Suprapubic skin (tissue), 4 donors: ENCODE results near the gene SLC31A2.
"Not testable (repeated sequence)": the region's sequence is repeated elsewhere in the genome, so short reads cannot be mapped to it uniquely, and the experiment has no call there.

Source experiments
- EP300 ChIP-seq: sonication (generic); formaldehyde crosslinking; IDR thresholded peaks from one replicate; pipeline ENCODE4 v1.6.1; 2017; ENCODE audit warnings: antibody characterized with exemption
- POLR2A ChIP-seq, 2 donors: fragments of 450-650 bp; IDR thresholded peaks; one replicate each; pipeline ENCODE4 v1.6.1; 2017; ENCODE audit warnings: antibody characterized with exemption in 2 of 2, mild to moderate bottlenecking in 2 of 2, moderate library complexity in 2 of 2
- POLR2AphosphoS5 ChIP-seq, 3 donors: sonication (generic); formaldehyde crosslinking; IDR thresholded peaks; one replicate each; pipeline ENCODE4 v1.6.1; 2017; ENCODE audit warnings: antibody characterized with exemption in 3 of 3
- TF ChIP-seq, protein P1 (sequence below), 2 donors: fragments of 200-600 bp in 1 of 2; fragments of 450-650 bp in 1 of 2; sonication (generic) in 1 of 2; IDR thresholded peaks; one replicate each; pipeline ENCODE4 v1.5.1; 2016 to 2019; ENCODE audit warnings: antibody characterized with exemption in 2 of 2, mild to moderate bottlenecking in 1 of 2, moderate library complexity in 1 of 2

DNA sequence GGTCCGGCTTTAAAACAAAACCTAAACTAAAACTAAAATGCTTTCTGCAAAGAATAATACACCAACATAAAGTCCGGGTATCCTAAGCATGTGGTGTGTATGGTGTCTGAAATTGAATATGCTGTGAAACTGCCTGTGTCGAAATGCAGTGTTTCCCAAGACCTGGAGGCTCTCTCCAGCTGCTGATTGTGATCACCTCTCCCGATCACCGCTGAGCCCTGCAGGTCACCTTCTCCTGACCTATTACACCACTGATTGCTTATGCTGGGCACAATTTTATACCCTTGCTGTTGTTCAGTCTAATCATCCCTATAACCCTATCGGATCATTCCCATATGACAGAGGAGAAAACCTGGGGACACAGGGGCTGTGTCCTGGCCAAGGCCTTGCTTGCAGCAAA lies 32.0 kb upstream of the SLC31A2 start:
- TF ChIP-seq, protein P1, sequence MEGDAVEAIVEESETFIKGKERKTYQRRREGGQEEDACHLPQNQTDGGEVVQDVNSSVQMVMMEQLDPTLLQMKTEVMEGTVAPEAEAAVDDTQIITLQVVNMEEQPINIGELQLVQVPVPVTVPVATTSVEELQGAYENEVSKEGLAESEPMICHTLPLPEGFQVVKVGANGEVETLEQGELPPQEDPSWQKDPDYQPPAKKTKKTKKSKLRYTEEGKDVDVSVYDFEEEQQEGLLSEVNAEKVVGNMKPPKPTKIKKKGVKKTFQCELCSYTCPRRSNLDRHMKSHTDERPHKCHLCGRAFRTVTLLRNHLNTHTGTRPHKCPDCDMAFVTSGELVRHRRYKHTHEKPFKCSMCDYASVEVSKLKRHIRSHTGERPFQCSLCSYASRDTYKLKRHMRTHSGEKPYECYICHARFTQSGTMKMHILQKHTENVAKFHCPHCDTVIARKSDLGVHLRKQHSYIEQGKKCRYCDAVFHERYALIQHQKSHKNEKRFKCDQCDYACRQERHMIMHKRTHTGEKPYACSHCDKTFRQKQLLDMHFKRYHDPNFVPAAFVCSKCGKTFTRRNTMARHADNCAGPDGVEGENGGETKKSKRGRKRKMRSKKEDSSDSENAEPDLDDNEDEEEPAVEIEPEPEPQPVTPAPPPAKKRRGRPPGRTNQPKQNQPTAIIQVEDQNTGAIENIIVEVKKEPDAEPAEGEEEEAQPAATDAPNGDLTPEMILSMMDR (IDR thresholded peaks at IDR 0.05): not testable (repeated sequence)
- not testable (repeated sequence) for TF ChIP-seq EP300; POLR2A (IDR thresholded peaks at IDR 0.05); POLR2AphosphoS5 (IDR thresholded peaks at IDR 0.05)
